Mucosa of stomach (tissue), 1 donor: ENCODE results near the gene HOXB1.

Source experiments
- H3K27me3 ChIP-seq: one replicate; pipeline ENCODE4 v1.7.0; 2013; ENCODE audit warnings: mild to moderate bottlenecking, low read length; ENCODE audit not compliant: control insufficient read depth, insufficient read depth
- H3K36me3 ChIP-seq: one replicate; pipeline ENCODE4 v1.7.0; 2013; ENCODE audit warnings: low read length; ENCODE audit not compliant: control insufficient read depth, insufficient read depth
- H3K4me1 ChIP-seq: one replicate; pipeline ENCODE4 v1.7.0; 2013; ENCODE audit warnings: mild to moderate bottlenecking, low read length; ENCODE audit not compliant: control insufficient read depth, insufficient read depth
- H3K4me3 ChIP-seq: one replicate; pipeline ENCODE4 v1.7.0; 2013; ENCODE audit warnings: low read length
- H3K9ac ChIP-seq: one replicate; pipeline ENCODE4 v1.7.0; 2013; ENCODE audit warnings: mild to moderate bottlenecking, low read length, moderate library complexity
- H3K9me3 ChIP-seq: one replicate; pipeline ENCODE4 v1.7.0; 2013; ENCODE audit warnings: mild to moderate bottlenecking, low read length, moderate library complexity; ENCODE audit not compliant: control insufficient read depth
- donor health status: Pancreatic carcinoma.

Gene HOXB1

GRCh38 chr17:48571826-48572417 lies 41.1 kb upstream of the HOXB1 start:
- Histone ChIP-seq H3K4me1 (peaks cover 20% of the 10 kb centered on the region), H3K36me3 (no peaks in the 10 kb centered on the region), H3K27me3 (peaks cover 98% of the 10 kb centered on the region), H3K4me3 (no peak overlapping the region), H3K9ac (peak overlapping the region; percentile 67), H3K9me3 (no peaks in the 10 kb centered on the region)

GRCh38 chr17:48571024-48571818 lies 40.4 kb upstream of the HOXB1 start:
- Histone ChIP-seq H3K9ac (peak overlapping the region; percentile 67), H3K4me1 (peaks cover 20% of the 10 kb centered on the region), H3K9me3 (no peaks in the 10 kb centered on the region), H3K4me3 (no peak overlapping the region), H3K27me3 (peaks cover 98% of the 10 kb centered on the region), H3K36me3 (no peaks in the 10 kb centered on the region)

- Histone ChIP-seq H3K9me3 (no peaks in the 10 kb centered on the region), H3K27me3 (peaks cover 99% of the 10 kb centered on the region), H3K4me3 (no peak overlapping the region), H3K9ac (peak overlapping the region; percentile 67), H3K4me1 (peaks cover 14% of the 10 kb centered on the region), H3K36me3 (no peaks in the 10 kb centered on the region)
Observed at GRCh38 chr17:48570325-48571023, 39.7 kb upstream of the HOXB1 start.

GRCh38 chr17:48569674-48570324 lies 39.0 kb upstream of the HOXB1 start:
- H3K9ac ChIP-seq = peak overlapping the region; percentile 67
- no peak overlapping the region for H3K4me3 ChIP-seq
- H3K36me3 ChIP-seq = no peaks in the 10 kb centered on the region
- peaks cover 100% of the 10 kb centered on the region for H3K27me3 ChIP-seq
- no peaks in the 10 kb centered on the region for H3K9me3 ChIP-seq
- H3K4me1 ChIP-seq = peaks cover 19% of the 10 kb centered on the region

- H3K27me3 ChIP-seq = peaks cover 99% of the 10 kb centered on the region
- peaks cover 19% of the 10 kb centered on the region for H3K4me1 ChIP-seq
- no peak overlapping the region for H3K9ac ChIP-seq
- H3K9me3 ChIP-seq = no peaks in the 10 kb centered on the region
- no peak overlapping the region for H3K4me3 ChIP-seq
- no peaks in the 10 kb centered on the region for H3K36me3 ChIP-seq
Observed at GRCh38 chr17:48569240-48569582, 38.4 kb upstream of the HOXB1 start.

- H3K9ac ChIP-seq = no peak overlapping the region
- peaks cover 96% of the 10 kb centered on the region for H3K27me3 ChIP-seq
- H3K9me3 ChIP-seq = no peaks in the 10 kb centered on the region
- no peak overlapping the region for H3K4me3 ChIP-seq
- peaks cover 19% of the 10 kb centered on the region for H3K4me1 ChIP-seq
- no peaks in the 10 kb centered on the region for H3K36me3 ChIP-seq
Observed at GRCh38 chr17:48568499-48569239, 37.9 kb upstream of the HOXB1 start.

- H3K4me3 ChIP-seq = no peak overlapping the region
- no peak overlapping the region for H3K9ac ChIP-seq
- H3K9me3 ChIP-seq = no peaks in the 10 kb centered on the region
- H3K36me3 ChIP-seq = no peaks in the 10 kb centered on the region
- peaks cover 96% of the 10 kb centered on the region for H3K27me3 ChIP-seq
- peaks cover 19% of the 10 kb centered on the region for H3K4me1 ChIP-seq
Observed at GRCh38 chr17:48567646-48568354, 37.0 kb upstream of the HOXB1 start.

- Histone ChIP-seq H3K9ac (no peak overlapping the region), H3K4me1 (peaks cover 19% of the 10 kb centered on the region), H3K4me3 (no peak overlapping the region), H3K36me3 (no peaks in the 10 kb centered on the region), H3K9me3 (no peaks in the 10 kb centered on the region), H3K27me3 (peaks cover 96% of the 10 kb centered on the region)
Observed at GRCh38 chr17:48567209-48567608, 36.4 kb upstream of the HOXB1 start.

- Histone ChIP-seq H3K27me3 (peaks cover 96% of the 10 kb centered on the region), H3K9me3 (no peaks in the 10 kb centered on the region), H3K36me3 (no peaks in the 10 kb centered on the region), H3K4me1 (peaks cover 23% of the 10 kb centered on the region), H3K9ac (no peak overlapping the region), H3K4me3 (no peak overlapping the region)
Observed at GRCh38 chr17:48566717-48567116, 35.9 kb upstream of the HOXB1 start.

- H3K4me1 ChIP-seq = peaks cover 29% of the 10 kb centered on the region
- H3K27me3 ChIP-seq = peaks cover 96% of the 10 kb centered on the region
- H3K9me3 ChIP-seq = no peaks in the 10 kb centered on the region
- no peak overlapping the region for H3K9ac ChIP-seq
- no peaks in the 10 kb centered on the region for H3K36me3 ChIP-seq
- no peak overlapping the region for H3K4me3 ChIP-seq
Observed at GRCh38 chr17:48565925-48566710, 35.3 kb upstream of the HOXB1 start.
